Heart left ventricle (tissue), 16 donors: Measurements from ENCODE around the gene C1orf50. TPM values are rescaled to one million over a fixed set of nuclear protein-coding genes. Genes with fewer than 3 reads are reported as not detected.

Experiments
- ATAC-seq, 4 donors: fragments of 200-7000 bp; cut with Tn5 transposase; one replicate each; pipeline ENCODE4 v1.9.1; 2020 to 2022; ENCODE audit warnings: moderate library complexity in 4 of 4, mild to moderate bottlenecking in 3 of 4, moderate number of reproducible peaks in 1 of 4
- DNase-seq, 5 donors: peaks; one replicate each; pipeline ENCODE4 v3.0.0-alpha.2; 2020
- H3K27ac ChIP-seq, 12 donors: fragments of 200-600 bp; sonication (generic) in 4 of 12; one replicate each; pipeline versions ENCODE4 v1.5.0 to v1.8.0; 2016 to 2022; ENCODE audit warnings: mild to moderate bottlenecking in 2 of 12
- H3K27me3 ChIP-seq, 9 donors: fragments of 200-600 bp; sonication (generic) in 2 of 9; one replicate each; pipeline versions ENCODE4 v1.5.1 to v1.8.0; 2016 to 2022; ENCODE audit warnings: mild to moderate bottlenecking in 3 of 9
- H3K36me3 ChIP-seq, 9 donors: fragments of 200-600 bp; sonication (generic) in 2 of 9; one replicate each; pipeline versions ENCODE4 v1.5.0 to v1.8.0; 2018 to 2022; ENCODE audit warnings: mild to moderate bottlenecking in 2 of 9
- H3K4me1 ChIP-seq, 12 donors: fragments of 200-600 bp; sonication (generic) in 4 of 12; one replicate each; pipeline versions ENCODE4 v1.5.0 to v1.8.0; 2016 to 2022; ENCODE audit warnings: mild to moderate bottlenecking in 3 of 12
- H3K4me3 ChIP-seq, 12 donors: fragments of 200-600 bp; sonication (generic) in 4 of 12; one replicate each; pipeline versions ENCODE4 v1.5.0 to v1.8.0; 2017 to 2022; ENCODE audit warnings: mild to moderate bottlenecking in 9 of 12, moderate library complexity in 4 of 12
- H3K9me3 ChIP-seq, 12 donors: fragments of 200-600 bp; sonication (generic) in 4 of 12; one replicate each; pipeline versions ENCODE4 v1.5.0 to v1.8.0; 2016 to 2022; ENCODE audit warnings: mild to moderate bottlenecking in 1 of 12
- POLR2A ChIP-seq, 2 donors: fragments of 450-650 bp; IDR thresholded peaks; one replicate each; pipeline ENCODE4 v1.6.1; 2017; ENCODE audit warnings: antibody characterized with exemption in 2 of 2, mild to moderate bottlenecking in 2 of 2, moderate library complexity in 2 of 2
- WGBS, 4 donors: extraction: QIAGEN DNeasy Blood & Tissue Kit in 2 of 4; methylation state at CpG; one replicate each; pipeline versions ENCODE4 v1.1.5 to v1.1.7; 2013 to 2018; 5-methylcytosine and 5-hydroxymethylcytosine counted together
- intact Hi-C, 10 donors: fragments of 100-400 bp; cut with DNase I; formaldehyde crosslinking; loops; one replicate each; pipeline versions ENCODE4 v1.11.1 to v1.14.2; 2022
- polyA plus RNA-seq, 2 donors: library from polyadenylated mRNA; stranded (reverse); fragments of 200-250 nt; gene quantifications; one replicate each; pipeline ENCODE4 v1.2.3, GENCODE V29; 2013
- total RNA-seq, 9 donors: library from RNA; depleted of rRNA in 2 of 9; stranded (reverse); fragments of >200 nt in 2 of 9; fragmentation: NEBNext Ultra II Directional in 3 of 9; extraction: Animal tissue kit (Norgen Biotek cat#: 25700) in 3 of 9; gene quantifications; one replicate each; pipeline versions ENCODE4 v1.1.0 to v1.2.4, GENCODE V29; 2016 to 2023
- TF ChIP-seq, protein P1 (sequence below), 12 donors: fragments of 200-600 bp; sonication (generic) in 4 of 12; IDR thresholded peaks; one replicate each; pipeline versions ENCODE4 v1.5.0 to v1.8.0; 2018 to 2022; ENCODE audit warnings: antibody characterized with exemption in 12 of 12, mild to moderate bottlenecking in 5 of 12
- donor health status: ischemic (EF 13 %, LVEDD 7.1; RV severe dilation, severe dysfunction).
- donor health status: healthy with polysubstance abuse.
- donor health status: DM: no; HTN: yes; CAD: no.
- donor health status: DM: no; HTN: no; CAD: no.
- donor health status: ischemic (EF 25% LVEDD 6.9; RV normal size, moderate dysfunction).
- donor health status: ischemic (EF 25% LVEDD 5.7; RV mildly dilated, moderate dysfunction).
- donor health status: healthy.
- donor health status: DM: yes; HTN: yes; CAD: no.
- donor health status: ischemic (EF 35%, LVEDD 5.7; RV mildly dilated, moderate dysfunction).
- donor health status: nonischemic (EF 11% LVEDD 7.7; RV severe dilation, severe dysfunction).
- donor health status: DM: yes; HTN: yes; CAD: no.
- donor health status: PGD.
- donor health status: ischemic (EF 29% LVEDD 5.4; RV normal size, mild dysfunction).
- donor health status: nonischemic (EF 23%, LVEDD 6.1; RV moderate dilation, normal function).

C1orf50 gene
- total and polyA plus RNA-seq, 11 donors, result 3.0 to 9.2 (median 5.6) TPM

DNA sequence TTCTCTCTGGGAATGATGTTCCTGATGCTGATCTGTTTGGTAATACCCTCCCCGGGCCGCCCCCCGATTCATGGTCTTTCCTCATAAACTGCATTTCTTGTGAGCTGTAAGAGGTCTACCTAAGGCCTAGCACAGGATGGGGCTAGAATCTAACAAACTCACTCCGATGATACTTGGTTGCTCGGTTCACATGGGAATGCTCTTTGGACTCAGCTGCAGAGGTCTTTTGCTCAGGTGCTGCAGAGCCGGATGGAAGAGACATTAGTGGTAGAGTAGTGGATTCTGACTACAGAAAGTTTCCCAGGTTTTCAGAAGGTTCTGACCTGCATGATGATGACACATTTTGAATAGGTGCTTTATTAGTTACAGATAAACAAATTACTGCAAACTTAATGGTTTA is 9.5 kb downstream of the C1orf50 start:
- intact Hi-C loops, result loop anchor here in 8 of 10 donors (2.0 to 10.0 kb wide), 7 partner anchors 78 to 298 kb away; no protein-coding TSS in a partner anchor
- Histone ChIP-seq H3K27ac (no peak overlapping the region), H3K36me3 (peaks cover 0 to 76% (median 72%) of the 10 kb centered on the region in 9 donors), H3K4me3 (no peak overlapping the region), H3K9me3 (no peaks in the 10 kb centered on the region), H3K27me3 (no peaks in the 10 kb centered on the region), H3K4me1 (peaks cover 0 to 12% (median 0%) of the 10 kb centered on the region in 12 donors)
- TF ChIP-seq, protein P1, sequence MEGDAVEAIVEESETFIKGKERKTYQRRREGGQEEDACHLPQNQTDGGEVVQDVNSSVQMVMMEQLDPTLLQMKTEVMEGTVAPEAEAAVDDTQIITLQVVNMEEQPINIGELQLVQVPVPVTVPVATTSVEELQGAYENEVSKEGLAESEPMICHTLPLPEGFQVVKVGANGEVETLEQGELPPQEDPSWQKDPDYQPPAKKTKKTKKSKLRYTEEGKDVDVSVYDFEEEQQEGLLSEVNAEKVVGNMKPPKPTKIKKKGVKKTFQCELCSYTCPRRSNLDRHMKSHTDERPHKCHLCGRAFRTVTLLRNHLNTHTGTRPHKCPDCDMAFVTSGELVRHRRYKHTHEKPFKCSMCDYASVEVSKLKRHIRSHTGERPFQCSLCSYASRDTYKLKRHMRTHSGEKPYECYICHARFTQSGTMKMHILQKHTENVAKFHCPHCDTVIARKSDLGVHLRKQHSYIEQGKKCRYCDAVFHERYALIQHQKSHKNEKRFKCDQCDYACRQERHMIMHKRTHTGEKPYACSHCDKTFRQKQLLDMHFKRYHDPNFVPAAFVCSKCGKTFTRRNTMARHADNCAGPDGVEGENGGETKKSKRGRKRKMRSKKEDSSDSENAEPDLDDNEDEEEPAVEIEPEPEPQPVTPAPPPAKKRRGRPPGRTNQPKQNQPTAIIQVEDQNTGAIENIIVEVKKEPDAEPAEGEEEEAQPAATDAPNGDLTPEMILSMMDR (IDR thresholded peaks at IDR 0.05), result no peak
- no peak for TF ChIP-seq POLR2A (IDR thresholded peaks at IDR 0.05)
- WGBS, 4 donors, result 96 to 98% (median 96%) methylated on average over 6 of the region's 6 CpGs
- DNase-seq, result no peak
- ATAC-seq, result no peak

DNA sequence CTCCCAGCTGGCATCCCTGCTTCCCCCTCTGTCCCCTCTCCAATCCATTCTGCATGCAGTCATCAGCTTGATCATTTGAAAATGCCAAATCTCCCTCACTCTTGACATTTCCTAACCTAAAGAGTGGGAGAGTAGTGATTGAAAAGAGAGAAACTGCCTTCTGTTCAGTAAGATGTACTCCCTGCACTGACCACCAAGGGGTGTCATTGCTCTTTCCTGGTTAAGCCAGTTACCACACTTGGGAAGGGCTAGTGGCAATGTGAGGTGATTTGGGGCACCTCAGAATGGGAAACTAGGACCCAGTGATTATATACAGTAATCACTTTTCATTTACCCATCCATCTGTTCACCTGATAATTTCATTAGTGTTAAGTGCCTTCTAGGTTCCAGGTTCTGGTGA is 10.8 kb downstream of the C1orf50 start:
- Histone ChIP-seq H3K4me1 (peaks cover 0 to 3% (median 0%) of the 10 kb centered on the region in 12 donors), H3K9me3 (no peaks in the 10 kb centered on the region), H3K4me3 (no peak overlapping the region), H3K36me3 (peaks cover 0 to 86% (median 83%) of the 10 kb centered on the region in 9 donors), H3K27me3 (no peaks in the 10 kb centered on the region), H3K27ac (no peak overlapping the region)
- ATAC-seq (peak in 3 of 4 donors; percentile 53 to 71 (median 63)), DNase-seq (no peak)
- TF ChIP-seq POLR2A (IDR thresholded peaks at IDR 0.05), result no peak
- TF ChIP-seq, protein P1 (IDR thresholded peaks at IDR 0.05), result peak; percentile 35 to 65 (median 56)
- intact Hi-C loops, result loop anchor here (1.0 to 10.0 kb wide), 10 partner anchors 71 to 297 kb away; no protein-coding TSS in a partner anchor

DNA sequence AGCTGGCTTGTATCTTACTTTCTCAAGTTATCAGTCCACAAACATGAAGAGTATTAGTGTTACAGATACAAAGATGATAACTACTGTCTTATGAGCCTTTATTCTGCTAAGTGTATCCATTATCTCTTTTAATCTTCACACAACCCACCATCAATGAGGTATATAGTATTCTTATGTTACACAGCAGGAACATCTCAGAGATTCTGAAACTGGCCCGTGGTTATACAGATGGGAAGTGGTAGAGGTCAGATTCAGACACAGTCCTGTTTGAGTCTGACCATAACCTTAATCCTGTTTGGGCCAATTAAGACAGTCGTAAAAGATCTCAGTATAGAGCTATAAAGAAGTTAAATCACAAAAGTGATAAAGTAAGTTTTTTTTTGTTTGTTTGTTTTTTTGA is 12.7 kb downstream of the C1orf50 start:
- intact Hi-C loops, result loop anchor here in 8 of 10 donors (2.0 to 10.0 kb wide), 9 partner anchors 69 to 295 kb away; no protein-coding TSS in a partner anchor
- peaks cover 0 to 2% (median 0%) of the 10 kb centered on the region in 12 donors for H3K4me1 ChIP-seq
- H3K27me3 ChIP-seq, result no peaks in the 10 kb centered on the region
- H3K4me3 ChIP-seq, result no peak overlapping the region
- peaks cover 0 to 74% (median 67%) of the 10 kb centered on the region in 9 donors for H3K36me3 ChIP-seq
- TF ChIP-seq, protein P1 (IDR thresholded peaks at IDR 0.05), result no peak
- no peak for TF ChIP-seq POLR2A (IDR thresholded peaks at IDR 0.05)
- no peak overlapping the region for H3K27ac ChIP-seq
- DNase-seq (no peak), ATAC-seq (no peak)
- no peaks in the 10 kb centered on the region for H3K9me3 ChIP-seq
- 91 to 92% (median 91%) methylated on average over 2 of the region's 2 CpGs for WGBS, 4 donors

DNA sequence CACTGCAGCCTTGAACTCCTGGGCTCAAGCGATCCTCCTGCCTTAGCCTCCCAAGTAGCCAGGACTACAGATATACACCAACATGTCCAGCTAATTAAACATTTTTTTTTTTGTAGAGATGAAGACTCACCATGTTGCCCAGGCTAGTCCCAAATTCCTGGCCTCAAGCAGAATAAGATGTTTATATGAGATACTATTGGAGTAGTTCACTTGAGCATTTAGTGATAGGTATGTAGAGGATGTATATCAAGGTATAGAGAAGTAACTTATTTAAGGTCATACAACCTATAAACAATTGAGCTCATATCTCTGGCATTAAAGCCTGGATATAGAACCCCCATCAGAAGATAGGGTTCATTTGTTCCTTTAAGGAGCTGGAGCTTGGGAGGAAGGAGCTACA is 13.1 kb downstream of the C1orf50 start:
- ATAC-seq (no peak), DNase-seq (no peak)
- WGBS, 4 donors, result 96 to 100% (median 98%) methylated on average over 1 of the region's 1 CpG
- Histone ChIP-seq H3K9me3 (no peaks in the 10 kb centered on the region), H3K27ac (no peak overlapping the region), H3K36me3 (peaks cover 0 to 69% (median 63%) of the 10 kb centered on the region in 9 donors), H3K4me1 (peaks cover 0 to 7% (median 4%) of the 10 kb centered on the region in 12 donors), H3K27me3 (no peaks in the 10 kb centered on the region), H3K4me3 (no peak overlapping the region)
- TF ChIP-seq, protein P1 (IDR thresholded peaks at IDR 0.05), result no peak
- TF ChIP-seq POLR2A (IDR thresholded peaks at IDR 0.05), result no peak
- intact Hi-C loops, result loop anchor here in 1 of 10 donors (10.0 kb wide), 1 partner anchor 125 kb away; no protein-coding TSS in a partner anchor
